Stimulated activated CD4-positive, alpha-beta T cell treated with anti-CD3 and anti-CD28 coated beads, TNF-alpha, amount 100 ng/mL, for 4 hours (primary cell): ENCODE results near the gene PLXNA3.
A peak's percentile ranks its signal among the peaks of the same experiment; 100 is the strongest.

Source experiments
- DNase-seq, 3 experiments: peaks; one replicate each; pipeline ENCODE4 v3.0.0-alpha.2; 2020; ENCODE audit warnings: low read depth in 3 of 3

Gene PLXNA3

DNA sequence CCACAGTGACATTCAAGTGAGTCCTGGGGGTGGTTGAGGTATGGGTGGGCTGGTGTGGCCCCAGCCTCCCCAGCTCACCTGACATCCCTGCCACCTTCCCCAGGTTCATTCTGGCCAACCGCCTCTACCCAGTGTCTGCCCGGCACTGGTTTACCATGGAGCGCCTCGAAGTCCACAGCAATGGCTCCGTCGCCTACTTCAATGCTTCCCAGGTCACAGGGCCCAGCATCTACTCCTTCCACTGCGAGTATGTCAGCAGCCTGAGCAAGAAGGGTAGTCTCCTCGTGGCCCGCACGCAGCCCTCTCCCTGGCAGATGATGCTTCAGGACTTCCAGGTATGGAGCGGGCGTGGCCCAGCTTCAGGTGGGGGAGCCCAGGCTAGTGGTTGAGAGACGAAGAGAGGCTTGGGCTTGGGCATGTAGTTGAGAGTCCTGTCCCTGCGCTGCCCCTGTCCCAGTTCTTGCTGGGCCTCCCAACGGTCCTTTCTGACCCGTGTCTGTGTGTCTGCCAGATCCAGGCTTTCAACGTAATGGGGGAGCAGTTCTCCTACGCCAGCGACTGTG is 22.8 kb upstream of the PLXNA3 start:
- DNase-seq = no peak

DNA sequence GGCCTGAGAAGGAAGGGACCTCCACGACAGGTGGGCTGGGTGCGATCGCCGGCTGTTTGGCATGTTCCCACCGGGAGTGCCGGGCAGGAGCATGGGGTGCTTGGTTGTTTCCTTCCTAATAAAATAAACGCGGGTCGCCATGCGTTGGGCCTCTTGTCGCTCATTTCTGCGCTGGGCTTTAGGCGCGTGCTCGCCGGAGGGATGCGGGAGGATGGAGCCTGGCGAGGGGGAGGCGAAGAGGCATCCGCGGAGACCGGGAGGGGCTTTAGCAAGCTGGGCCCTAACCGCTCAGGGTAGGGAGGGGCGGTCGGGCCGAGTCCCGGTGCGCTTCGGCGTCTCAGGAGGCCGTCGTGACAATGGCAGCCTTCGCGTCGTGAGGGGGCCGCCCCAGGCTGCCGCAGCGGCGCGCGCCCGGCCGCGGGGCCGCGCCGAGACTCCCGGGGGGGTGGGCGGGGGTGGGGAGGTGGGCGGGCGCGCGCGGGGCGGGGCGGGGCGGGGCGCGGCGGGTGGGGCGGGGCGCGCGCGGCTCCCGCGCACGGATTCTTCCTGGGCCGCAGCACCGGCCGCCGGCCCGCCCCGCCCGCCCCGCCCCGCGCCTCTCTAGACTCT is 21.6 kb upstream of the PLXNA3 start:
- peak in 2 of 3 experiments; percentile 15 to 30 for DNase-seq

DNA sequence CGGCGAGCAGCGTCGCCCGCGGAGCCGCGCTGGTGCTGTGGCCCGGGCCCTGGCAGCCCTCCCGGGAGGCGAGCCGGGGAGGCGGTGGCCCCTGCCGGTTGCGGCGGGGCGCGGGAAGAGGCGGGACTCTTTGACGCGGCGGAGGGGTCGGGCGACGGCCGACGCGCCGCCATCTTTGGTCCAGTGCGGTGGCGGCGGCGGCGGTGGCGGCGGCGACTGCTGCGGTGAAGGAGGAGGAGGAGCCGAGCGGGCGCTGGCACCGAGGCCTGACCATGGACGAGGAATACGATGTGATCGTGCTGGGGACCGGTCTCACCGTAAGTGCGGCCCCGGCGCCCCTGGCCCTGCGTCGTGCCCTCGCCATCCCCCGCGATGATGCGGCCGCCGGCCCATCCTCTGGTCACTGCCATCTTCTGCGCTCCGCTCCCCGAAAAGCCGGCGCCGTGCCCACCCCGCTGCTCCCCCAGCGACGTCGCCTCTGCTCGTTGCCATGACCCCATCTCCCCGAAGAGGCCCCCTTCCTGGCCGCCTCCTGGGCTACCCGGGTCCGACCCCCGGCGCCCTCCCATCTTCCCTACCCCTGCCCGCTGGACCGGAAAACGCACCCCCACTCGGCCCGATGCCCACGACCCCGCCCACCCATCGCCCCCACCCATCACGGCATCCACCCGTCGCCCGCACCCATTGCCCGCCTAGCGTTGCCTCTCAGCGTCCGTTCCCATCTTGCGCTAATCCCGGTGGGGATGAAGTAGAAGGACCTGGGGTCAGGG is 20.9 kb upstream of the PLXNA3 start, which contains the start of gene GDI1:
Gene GDI1 (plus strand): TSS at position 172 of the 770 bp plus-strand sequence. CDS start 101 bp downstream, at position 273.
- DNase-seq = peak in 1 of 3 experiments; percentile 24

DNA sequence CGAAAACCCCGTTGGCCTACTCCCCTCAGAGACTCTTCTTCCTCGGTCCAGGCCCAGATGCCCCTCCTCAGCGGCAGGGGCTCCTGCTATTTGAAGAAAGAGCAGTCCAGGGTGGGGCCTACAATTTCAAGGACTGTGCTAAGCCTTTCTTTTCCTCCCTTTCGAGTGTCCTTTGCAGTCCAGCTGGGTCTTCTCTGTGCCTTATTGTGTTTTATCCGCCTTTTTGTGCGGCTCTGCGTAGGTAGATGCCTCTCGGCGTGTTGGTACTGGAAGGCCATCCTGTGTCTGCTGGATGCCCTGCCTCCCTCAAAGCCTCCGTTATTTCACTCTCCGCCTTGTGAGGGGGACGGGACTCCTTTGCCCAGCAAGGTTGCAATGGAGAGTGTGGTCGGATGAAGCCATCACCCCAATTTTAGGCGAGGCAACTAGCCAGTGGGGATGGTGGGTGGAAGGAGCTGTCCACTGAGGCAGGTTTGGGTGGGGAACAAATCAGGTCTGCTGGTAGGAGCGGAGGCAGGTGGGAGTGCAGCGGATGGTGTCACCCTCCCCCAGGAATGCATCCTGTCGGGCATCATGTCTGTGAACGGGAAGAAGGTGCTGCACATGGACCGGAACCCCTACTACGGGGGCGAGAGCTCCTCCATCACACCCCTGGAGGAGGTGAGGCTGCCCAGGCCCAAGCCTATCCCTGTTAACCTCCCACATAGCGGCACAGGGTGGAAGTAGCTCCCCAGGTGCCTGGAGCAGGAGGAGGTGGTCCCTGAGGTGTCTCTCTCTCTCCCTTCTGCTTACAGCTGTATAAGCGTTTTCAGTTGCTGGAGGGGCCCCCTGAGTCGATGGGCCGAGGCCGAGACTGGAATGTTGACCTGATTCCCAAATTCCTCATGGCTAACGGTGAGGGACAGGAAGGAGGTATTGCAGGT is 19.8 kb upstream of the PLXNA3 start:
- DNase-seq = no peak

DNA sequence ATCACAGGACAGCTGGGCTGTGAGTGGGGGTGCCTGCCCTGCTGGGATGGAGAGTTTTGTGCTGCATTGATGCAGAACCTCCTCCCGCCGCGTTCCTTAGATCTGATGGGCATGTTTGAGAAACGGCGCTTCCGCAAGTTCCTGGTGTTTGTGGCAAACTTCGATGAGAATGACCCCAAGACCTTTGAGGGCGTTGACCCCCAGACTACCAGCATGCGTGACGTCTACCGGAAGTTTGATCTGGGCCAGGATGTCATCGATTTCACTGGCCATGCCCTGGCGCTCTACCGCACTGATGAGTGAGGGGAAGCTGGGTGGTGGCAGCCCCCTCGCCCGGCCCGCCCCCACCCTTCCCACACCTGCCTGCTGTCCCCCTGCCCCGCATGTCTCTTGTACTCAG is 18.2 kb upstream of the PLXNA3 start:
- DNase-seq = no peak

DNA sequence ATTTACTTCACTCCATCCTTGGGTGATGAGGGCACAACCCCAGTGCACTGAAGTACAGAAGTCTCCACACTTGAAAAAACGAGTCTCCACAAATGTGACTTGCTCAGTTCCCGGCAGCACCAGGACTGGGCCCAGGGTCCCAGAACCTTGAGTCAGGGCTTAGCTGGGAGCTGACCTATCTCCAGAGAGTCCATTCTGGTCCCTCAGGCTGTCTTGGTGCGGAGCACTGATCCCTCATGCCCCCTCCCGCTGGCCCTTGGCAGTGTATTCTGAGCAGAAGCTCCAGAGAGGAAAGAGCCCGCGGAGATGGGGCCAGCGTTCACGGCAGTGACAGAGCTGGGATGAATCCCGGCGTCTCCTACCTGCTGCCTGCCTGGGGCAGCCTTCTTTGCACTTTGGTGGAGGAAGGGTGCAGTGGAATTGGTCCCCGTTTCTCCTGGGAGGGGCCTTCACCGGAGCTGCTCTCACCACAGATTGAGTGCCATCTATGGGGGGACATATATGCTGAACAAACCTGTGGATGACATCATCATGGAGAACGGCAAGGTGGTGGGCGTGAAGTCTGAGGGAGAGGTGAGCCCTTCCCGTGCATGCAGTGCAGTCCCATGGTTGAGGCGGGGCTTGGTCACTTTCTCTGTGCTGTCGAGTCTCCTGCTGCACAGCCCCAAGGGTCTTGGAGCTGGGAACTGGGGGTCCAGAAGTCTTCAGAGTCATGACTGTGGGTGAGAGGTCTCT is 17.3 kb upstream of the PLXNA3 start:
- no peak for DNase-seq

DNA sequence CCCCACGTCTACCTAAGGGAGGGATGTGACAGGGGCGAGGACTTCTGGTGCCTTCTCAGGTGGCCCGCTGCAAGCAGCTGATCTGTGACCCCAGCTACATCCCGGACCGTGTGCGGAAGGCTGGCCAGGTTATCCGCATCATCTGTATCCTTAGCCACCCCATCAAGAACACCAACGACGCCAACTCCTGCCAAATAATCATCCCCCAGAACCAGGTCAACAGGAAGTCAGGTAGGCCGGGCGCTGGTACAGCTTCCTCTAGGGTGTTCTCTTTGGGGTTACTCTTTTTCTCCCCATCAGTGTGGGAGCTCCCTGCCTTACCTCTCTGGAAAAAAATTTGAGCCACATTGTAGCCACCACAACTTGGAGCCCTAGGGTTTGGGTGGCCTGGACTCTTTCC is 16.5 kb upstream of the PLXNA3 start:
- no peak for DNase-seq

DNA sequence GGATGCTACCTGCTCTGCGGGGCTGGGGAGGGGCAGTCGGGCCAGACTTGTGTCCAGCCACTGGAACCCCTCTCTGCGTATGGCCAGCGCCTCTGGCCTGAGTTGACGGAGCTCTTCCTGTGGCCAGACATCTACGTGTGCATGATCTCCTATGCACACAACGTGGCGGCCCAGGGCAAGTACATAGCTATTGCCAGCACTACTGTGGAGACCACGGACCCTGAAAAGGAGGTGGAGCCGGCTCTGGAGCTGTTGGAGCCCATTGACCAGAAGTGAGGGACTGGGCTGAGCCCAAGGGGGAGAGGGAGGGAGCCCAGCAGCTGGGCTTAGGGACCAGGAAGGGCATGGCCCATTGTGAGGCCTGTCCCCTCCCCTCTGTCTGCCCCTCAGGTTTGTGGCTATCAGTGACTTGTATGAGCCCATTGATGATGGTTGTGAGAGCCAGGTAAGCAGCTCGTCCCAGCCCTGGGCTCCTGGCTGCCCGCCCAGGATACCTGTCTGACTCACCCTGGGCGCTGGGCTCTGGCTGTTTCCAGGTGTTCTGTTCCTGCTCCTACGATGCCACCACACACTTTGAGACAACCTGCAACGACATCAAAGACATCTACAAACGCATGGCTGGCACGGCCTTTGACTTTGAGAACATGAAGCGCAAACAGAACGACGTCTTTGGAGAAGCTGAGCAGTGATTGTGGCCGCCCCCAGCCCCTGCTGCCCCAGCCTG is 15.9 kb upstream of the PLXNA3 start:
- DNase-seq = no peak

DNA sequence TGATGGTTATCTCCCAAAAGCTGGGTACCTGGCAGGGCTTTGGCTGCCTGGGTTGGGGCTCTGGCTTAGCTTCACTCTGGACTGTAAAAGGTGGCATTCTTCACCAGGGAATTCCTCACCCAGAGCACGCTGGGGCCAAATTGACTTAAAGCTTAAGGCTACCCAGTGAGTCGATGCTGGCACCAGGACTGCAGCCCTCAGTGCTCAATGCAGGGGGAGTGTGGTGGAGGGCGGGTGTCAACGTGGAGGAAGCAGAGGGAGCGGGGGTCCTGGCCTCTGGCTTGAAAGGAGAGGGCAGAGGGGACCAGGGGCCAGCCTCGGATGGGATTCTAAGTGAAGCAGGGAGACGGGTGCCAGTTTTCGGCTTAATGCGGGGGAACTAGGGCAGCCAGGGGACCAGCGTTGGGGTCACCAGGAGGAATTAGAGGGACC is 14.6 kb upstream of the PLXNA3 start:
- DNase-seq = no peak

DNA sequence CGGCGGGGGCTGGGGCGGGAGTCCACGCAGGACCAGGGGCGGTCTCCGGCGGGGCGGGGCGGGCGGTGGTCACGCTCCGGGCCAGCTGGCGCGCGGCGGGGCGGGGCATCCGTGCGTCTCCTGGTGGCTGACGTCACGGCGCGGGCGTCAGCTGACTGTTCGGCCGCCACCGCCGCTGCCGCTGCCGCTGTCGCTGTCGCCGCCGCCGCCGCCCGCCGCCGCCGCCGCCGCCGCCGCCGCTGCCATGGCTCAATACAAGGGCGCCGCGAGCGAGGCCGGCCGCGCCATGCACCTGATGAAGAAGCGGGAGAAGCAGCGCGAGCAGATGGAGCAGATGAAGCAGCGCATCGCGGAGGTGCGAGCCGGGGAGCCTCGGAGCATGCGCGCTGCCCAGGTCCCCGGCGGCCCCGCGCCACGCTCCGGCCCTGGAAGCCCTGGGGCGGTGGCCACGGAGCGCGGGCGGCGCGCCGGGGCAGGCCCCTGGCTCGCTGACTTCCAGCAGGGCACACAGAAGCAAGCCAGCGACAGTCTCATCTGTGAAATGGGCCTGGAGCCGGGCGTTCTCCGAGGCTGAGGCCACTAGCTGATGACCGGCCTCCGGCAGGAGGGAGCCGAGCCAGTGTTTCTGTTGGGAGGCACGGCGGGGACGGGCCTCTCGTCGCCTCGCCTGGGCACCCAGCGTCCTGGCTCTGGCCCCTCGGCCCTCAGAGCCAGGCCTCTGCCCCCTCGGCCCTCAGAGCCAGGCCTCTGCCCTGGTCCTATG is 13.9 kb upstream of the PLXNA3 start, which contains the start of gene FAM50A:
Gene FAM50A (plus strand): TSS at position 150 of the 763 bp plus-strand sequence. CDS start 95 bp downstream, at position 245.
- peak; percentile 29 to 48 (median 37) for DNase-seq

DNA sequence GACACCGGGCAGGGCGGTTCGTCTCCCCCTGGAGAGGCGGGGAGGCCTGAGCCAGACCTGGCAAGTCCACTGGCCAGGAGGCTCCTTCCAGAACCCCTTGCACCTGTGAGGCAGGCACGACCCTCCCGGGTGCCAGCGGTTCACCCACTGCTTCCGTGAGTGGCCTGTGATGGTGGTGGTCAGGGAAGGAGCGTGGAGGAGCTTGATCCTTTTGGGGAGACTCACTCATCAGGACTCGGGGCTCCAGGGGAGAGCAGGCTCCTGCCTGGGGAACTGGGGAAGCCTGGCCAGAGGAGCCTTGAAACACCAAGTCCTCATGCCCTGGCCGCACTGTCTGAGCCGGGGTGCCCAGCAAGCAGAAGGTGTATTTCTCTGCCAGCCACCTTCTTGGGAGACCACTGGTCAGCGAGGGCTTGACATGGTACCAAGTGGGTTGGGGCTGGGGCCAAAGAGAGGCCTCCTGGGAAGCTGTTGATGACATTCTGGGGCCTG is 13.3 kb upstream of the PLXNA3 start:
- DNase-seq = no peak

DNA sequence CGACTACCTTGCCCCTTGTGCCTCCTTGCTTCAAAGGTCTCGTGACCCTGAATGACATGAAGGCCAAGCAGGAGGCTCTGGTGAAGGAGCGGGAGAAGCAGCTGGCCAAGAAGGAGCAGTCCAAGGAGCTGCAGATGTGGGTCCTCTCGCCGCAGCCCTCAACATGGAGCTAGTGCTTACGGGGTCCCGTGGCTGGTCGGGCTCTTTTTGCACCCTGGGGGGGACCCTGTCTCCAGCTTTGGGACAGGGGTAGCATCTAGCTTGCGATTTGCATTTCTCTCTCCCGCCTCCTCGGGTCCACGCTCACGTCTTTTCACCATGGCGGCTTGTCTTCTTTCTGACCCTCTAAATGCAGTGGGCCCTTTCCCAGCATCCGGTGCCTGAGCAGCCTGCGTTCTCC is 12.3 kb upstream of the PLXNA3 start:
- no peak for DNase-seq

DNA sequence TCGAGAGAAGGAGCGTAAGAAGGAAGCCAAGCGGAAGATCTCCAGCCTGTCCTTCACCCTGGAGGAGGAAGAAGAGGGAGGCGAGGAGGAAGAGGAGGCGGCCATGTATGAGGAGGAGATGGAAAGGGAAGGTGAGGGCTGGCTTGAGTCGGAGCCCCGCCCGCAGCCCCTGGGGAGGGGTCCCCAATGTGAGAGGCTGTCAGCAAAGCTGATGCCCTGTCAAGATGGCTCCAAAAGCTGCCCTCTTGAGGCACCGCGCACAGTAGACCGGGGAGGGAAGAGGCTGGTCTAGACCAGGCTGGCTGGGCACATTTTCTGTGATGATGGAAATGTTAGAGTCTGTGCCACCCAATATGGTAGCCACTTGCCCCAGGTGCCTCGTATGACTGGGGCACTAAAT is 11.7 kb upstream of the PLXNA3 start:
- no peak for DNase-seq

DNA sequence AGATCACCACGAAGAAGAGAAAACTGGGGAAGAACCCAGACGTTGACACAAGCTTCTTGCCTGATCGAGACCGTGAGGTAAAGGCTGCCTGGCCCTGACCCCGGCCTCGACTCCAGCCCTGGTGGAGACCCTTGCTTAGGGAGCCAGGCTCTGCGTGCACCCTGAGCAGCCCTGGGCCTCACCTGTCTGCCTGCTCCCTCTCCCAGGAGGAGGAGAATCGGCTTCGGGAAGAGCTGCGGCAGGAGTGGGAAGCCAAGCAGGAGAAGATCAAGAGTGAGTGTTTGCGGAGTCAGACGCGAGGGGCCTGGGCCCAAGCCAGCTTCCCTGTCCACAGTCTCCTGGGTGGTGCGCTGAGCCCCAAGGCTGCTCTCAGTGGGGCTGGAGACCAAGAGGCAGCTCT is 9.6 kb upstream of the PLXNA3 start:
- no peak for DNase-seq

DNA sequence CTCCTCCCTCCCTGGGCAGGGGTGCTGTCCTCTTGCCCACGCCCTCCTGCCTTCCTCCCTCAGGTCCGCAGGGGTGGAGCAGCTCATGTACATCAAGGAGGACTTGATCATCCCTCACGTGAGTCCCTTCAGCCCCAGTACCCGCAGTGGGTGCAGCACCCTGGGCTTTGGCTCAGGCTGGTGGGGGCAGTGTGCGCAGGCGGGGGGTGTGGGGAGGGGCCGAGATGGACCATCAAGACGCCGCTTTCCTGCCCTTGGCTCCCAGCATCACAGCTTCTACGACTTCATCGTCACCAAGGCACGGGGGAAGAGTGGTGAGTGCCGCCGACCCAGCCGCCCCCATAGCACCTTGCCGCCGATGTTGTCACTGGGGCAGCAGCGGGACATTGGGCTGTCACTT is 8.5 kb upstream of the PLXNA3 start:
- no peak for DNase-seq

DNA sequence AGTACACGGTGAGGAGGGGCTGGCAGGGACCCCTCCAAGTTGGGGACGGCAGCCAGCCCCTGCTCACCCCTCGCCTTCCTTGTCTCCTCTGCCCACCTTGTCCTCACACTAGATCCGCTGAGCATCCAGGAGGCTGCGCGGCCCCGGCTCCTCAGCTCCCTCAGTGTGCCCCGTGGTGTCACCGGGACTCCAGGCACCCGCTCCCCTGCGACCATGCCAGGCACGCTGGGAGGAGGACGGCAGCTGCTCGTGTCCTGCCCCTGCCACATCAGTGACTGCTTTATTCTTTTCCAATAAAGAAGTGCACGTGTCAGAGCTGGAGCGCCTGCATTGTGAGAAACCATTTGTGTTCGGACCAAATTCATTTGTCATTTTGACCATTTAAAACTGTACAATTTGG is 7.8 kb upstream of the PLXNA3 start:
- no peak for DNase-seq

DNA sequence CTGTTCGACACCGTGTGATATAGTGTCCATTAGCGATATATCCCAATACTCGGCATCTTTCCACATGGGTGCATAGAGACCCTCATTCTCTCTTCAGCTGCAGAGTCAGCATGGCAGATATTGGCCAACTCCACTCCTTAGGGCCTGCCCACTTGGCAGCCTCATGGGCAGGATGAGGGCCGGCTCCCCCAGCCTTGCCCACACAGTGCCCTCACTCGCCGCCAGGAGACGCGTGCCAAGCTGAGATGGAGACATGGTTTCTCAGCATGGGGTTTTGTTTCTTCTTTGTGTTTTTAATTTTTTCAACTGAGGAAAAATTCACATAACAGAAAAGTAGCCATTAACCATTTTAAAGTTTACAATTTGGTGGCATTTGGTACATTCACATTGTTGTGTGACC is 5.3 kb upstream of the PLXNA3 start:
- no peak for DNase-seq

DNA sequence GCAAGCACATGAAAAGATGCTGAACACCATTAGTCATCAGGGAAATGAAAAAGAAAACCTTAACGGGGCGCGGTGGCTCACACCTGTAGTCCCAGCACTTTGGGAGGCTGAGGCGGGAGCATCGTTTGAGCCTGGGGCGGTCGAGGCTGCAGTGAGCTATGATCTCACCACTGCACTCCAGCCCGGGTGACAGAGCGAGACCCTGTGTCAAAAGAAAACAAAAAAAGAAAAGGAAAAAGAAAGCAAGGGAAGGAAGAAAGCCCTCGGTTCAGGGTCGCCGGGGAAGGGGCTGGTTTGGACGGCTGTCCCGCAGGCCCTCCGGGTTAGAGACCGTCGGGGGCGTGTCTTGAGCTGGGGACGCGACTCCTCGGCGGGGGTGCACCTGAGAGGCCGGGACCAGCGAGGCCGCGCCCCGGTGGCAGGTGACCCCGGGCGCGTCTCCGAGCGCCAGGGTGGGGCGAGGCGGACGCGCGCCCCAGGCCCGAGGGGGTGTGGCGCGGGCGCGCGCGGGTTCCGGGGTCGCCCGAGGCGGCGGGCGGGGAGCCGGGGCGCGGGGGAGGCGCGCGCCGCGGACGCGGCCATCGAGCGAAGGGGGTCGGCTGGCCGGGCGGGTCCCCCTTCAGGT is 478 bp upstream of the PLXNA3 start:
- DNase-seq = peak in 2 of 3 experiments; percentile 19 to 23
